Measurements from ENCODE around the gene ADO. TPM values are rescaled to one million over a fixed set of nuclear protein-coding genes. Genes with fewer than 3 reads are reported as not detected.

ADO gene
- total RNA-seq, 4 donors from 2014 or later, result 10.8 to 22.3 (median 17.4) TPM

DNA sequence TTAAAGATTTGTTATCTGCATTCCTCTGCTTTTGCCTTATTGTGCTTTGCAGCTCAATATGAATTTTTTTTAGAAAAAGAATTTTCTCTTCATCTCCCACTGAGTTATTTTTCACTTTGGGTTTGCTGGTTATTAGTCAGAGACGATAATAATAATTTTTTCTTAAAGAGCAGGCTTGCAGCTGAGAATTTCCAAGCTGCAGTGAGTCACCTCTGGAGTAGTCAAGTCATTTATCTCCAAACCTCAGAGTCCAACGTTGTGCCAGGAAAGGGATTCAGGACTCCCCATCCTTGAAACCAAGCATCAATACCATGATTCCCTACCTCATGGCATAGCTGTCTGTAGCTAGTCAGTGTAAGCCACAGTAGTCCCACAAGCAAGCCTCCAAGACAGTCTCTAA, 26.8 kb downstream of the ADO start:
- Histone ChIP-seq H3K4me1 (no peaks in the 10 kb centered on the region), H3K4me3 (no peak overlapping the region), H3K36me3 (no peaks in the 10 kb centered on the region), H3K27me3 (no peaks in the 10 kb centered on the region), H3K9me3 (no peaks in the 10 kb centered on the region), H3K27ac (no peak overlapping the region)
- WGBS, result 56% methylated on average over 2 of the region's 2 CpGs
- TF ChIP-seq EP300 (IDR thresholded peaks at IDR 0.05), result no peak
- TF ChIP-seq POLR2A (IDR thresholded peaks at IDR 0.05), result no peak
- TF ChIP-seq, protein P1, sequence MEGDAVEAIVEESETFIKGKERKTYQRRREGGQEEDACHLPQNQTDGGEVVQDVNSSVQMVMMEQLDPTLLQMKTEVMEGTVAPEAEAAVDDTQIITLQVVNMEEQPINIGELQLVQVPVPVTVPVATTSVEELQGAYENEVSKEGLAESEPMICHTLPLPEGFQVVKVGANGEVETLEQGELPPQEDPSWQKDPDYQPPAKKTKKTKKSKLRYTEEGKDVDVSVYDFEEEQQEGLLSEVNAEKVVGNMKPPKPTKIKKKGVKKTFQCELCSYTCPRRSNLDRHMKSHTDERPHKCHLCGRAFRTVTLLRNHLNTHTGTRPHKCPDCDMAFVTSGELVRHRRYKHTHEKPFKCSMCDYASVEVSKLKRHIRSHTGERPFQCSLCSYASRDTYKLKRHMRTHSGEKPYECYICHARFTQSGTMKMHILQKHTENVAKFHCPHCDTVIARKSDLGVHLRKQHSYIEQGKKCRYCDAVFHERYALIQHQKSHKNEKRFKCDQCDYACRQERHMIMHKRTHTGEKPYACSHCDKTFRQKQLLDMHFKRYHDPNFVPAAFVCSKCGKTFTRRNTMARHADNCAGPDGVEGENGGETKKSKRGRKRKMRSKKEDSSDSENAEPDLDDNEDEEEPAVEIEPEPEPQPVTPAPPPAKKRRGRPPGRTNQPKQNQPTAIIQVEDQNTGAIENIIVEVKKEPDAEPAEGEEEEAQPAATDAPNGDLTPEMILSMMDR (IDR thresholded peaks at IDR 0.05), result no peak
- no peak for TF ChIP-seq POLR2AphosphoS5 (IDR thresholded peaks at IDR 0.05)
- no peak for DNase-seq (ENCODE audit: low spot score in 2 of 2)

DNA sequence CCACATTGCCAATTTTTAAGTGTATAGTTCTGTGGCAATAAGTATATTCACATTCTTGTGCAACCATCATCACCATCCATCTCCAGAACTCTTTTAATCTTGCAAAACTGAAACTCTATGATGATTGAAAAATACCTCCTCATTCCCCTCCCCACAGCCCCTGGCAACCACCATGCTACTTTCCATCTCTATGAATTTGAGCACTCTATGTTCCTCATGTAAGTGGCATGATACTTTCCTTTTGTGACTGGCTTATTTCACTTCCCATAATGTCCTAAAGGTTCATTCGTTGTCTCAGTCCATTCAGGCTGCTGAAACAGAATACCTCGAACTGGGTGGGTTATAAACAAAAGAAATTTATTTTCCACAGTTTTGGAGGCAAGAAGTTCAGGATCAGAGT, 35.1 kb downstream of the ADO start:
- Histone ChIP-seq H3K4me1 (no peaks in the 10 kb centered on the region), H3K9me3 (no peaks in the 10 kb centered on the region), H3K27ac (no peak overlapping the region), H3K27me3 (no peaks in the 10 kb centered on the region), H3K4me3 (no peak overlapping the region), H3K36me3 (no peaks in the 10 kb centered on the region)
- 79% methylated on average over 2 of the region's 2 CpGs for whole genome bisulfite sequencing
- TF ChIP-seq, protein P1 (IDR thresholded peaks at IDR 0.05), result no peak
- TF ChIP-seq POLR2A (IDR thresholded peaks at IDR 0.05), result no peak
- TF ChIP-seq EP300 (IDR thresholded peaks at IDR 0.05), result no peak
- no peak for TF ChIP-seq POLR2AphosphoS5 (IDR thresholded peaks at IDR 0.05)
- DNase-seq (ENCODE audit: low spot score in 2 of 2), result no peak

DNA sequence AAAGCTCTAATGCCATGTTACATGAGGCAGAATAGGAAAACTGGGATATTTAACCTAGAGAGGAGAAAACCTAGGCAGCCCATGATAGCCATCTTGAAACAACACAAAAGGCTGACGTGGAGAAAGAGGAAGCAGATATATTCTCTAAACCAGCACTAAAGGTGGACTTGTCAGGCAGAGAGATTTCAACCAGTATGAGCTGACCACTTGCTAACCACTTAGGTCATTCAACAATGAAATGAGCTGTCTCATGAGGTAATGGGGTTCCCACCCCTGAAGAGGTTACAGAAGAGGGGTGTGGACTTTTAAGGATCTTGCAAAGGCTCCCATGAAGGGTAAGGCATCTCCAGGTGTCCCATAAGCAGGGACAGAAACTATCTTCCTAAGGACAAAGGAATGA, 38.5 kb downstream of the ADO start:
- TF ChIP-seq POLR2AphosphoS5 (IDR thresholded peaks at IDR 0.05), result no peak
- TF ChIP-seq, protein P1 (IDR thresholded peaks at IDR 0.05), result no peak
- TF ChIP-seq EP300 (IDR thresholded peaks at IDR 0.05), result no peak
- no peak for TF ChIP-seq POLR2A (IDR thresholded peaks at IDR 0.05)
- Histone ChIP-seq H3K9me3 (peaks cover 8% of the 10 kb centered on the region), H3K4me1 (no peaks in the 10 kb centered on the region), H3K36me3 (no peaks in the 10 kb centered on the region), H3K27ac (no peak overlapping the region), H3K27me3 (no peaks in the 10 kb centered on the region), H3K4me3 (no peak overlapping the region)
- DNase-seq (ENCODE audit: low spot score in 2 of 2), result no peak
- WGBS, result 59% methylated on average over 1 of the region's 1 CpG

DNA sequence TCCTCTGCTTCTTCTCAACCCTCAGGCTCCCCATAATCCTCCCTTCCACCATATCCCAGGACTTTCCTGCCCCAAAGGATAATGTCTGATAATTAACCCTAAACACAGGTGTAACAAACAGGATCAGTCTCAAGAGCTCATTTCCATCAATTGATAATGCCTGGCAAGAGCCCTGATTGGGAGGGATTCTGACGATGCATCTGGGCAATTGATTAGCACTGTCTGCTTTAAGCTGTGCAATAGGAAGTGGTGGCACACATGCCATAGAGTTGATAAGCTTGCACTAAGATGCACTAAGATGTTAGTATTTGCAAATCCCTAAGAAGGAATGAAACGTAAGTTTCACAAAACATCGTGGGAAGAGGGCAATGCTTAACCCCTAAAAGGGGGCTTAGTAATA, 39.1 kb downstream of the ADO start:
- DNase-seq (ENCODE audit: low spot score in 2 of 2), result no peak
- WGBS, result 82% methylated on average over 3 of the region's 3 CpGs

DNA sequence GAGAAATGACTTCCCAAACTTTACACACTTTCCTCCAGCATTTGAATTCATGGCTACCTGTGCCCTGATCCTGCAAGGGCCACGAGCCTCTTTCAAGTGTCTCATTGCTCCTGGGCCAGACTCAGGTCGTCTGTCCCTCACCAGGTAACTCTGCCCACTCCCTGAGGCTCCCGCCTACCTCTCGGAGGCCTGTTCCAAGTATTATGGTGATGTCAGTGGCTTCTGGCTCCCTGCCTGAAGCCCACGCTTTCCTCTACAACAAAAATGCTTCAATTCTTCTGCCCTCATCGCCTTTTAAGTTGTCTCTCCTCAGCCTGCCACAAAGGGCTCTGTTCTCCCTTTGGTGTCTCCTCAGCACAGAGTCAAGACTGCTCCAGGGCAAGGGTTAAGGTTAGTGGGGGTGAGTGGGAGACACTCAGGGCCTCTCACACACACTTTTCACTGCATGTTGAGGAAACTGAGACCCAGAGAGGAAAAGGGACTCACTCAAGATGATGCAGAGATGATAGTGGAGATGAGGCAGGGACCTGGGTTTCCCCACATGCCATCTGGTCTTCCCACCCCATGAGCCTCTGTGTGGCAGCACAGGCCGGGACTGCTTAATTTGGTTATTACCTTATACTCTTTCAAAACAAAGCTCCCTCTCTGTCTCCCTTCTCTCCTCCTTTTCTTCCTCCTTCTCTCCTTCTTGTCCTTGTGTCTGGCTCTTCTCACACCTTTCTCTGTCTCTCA, 39.9 kb downstream of the ADO start:
- Histone ChIP-seq H3K27ac (peak overlapping the region; percentile 45), H3K4me1 (no peaks in the 10 kb centered on the region), H3K4me3 (no peak overlapping the region), H3K36me3 (no peaks in the 10 kb centered on the region), H3K9me3 (peaks cover 9% of the 10 kb centered on the region), H3K27me3 (no peaks in the 10 kb centered on the region)
- TF ChIP-seq POLR2AphosphoS5 (IDR thresholded peaks at IDR 0.05), result no peak
- TF ChIP-seq, protein P1 (IDR thresholded peaks at IDR 0.05), result no peak
- TF ChIP-seq POLR2A (IDR thresholded peaks at IDR 0.05), result no peak
- no peak for TF ChIP-seq EP300 (IDR thresholded peaks at IDR 0.05)
- 67% methylated on average over 7 of the region's 7 CpGs for WGBS
- no peak for DNase-seq (ENCODE audit: low spot score in 2 of 2)

More for the DNA sequence above, 39.1 kb downstream of the ADO start:
- H3K4me1 ChIP-seq, result no peaks in the 10 kb centered on the region
- H3K4me3 ChIP-seq, result no peak overlapping the region
- H3K27me3 ChIP-seq, result no peaks in the 10 kb centered on the region
- no peak overlapping the region for H3K27ac ChIP-seq
- H3K36me3 ChIP-seq, result no peaks in the 10 kb centered on the region
- no peak for TF ChIP-seq EP300 (IDR thresholded peaks at IDR 0.05)
- TF ChIP-seq, protein P1 (IDR thresholded peaks at IDR 0.05), result no peak
- TF ChIP-seq POLR2A (IDR thresholded peaks at IDR 0.05), result no peak
- TF ChIP-seq POLR2AphosphoS5 (IDR thresholded peaks at IDR 0.05), result no peak
- H3K9me3 ChIP-seq, result peaks cover 9% of the 10 kb centered on the region

All from suprapubic skin (tissue), 4 donors.